ENCODE results near the gene CPSF7.

DNA sequence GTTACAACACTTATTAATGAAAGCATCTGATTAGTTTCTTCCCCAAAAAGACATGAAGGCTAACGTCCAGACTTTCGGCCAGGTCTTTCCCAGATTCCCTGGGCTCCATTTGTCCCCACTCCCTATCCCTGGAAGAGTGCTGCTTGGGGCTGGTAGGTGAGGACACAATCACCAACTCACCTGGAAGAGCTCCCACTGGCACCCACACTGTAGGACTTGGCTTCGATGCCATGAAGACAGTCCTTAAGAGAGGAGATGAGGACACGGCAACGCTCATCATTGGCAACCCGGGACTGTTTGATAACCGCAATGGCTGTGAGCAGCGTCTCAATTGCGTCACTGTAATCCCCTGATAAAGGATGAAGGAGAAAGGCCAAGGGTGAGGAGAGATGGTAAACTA lies 18.2 kb downstream of the CPSF7 start:
- TF ChIP-seq EZH2 (optimal IDR thresholded peaks at IDR 0.05; ENCODE audit: low read depth, low read length) = no peak
- TF ChIP-seq, protein P1, sequence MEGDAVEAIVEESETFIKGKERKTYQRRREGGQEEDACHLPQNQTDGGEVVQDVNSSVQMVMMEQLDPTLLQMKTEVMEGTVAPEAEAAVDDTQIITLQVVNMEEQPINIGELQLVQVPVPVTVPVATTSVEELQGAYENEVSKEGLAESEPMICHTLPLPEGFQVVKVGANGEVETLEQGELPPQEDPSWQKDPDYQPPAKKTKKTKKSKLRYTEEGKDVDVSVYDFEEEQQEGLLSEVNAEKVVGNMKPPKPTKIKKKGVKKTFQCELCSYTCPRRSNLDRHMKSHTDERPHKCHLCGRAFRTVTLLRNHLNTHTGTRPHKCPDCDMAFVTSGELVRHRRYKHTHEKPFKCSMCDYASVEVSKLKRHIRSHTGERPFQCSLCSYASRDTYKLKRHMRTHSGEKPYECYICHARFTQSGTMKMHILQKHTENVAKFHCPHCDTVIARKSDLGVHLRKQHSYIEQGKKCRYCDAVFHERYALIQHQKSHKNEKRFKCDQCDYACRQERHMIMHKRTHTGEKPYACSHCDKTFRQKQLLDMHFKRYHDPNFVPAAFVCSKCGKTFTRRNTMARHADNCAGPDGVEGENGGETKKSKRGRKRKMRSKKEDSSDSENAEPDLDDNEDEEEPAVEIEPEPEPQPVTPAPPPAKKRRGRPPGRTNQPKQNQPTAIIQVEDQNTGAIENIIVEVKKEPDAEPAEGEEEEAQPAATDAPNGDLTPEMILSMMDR (IDR thresholded peaks at IDR 0.05; ENCODE audit: low read length) = no peak
